ENCODE measurements around the gene ENTPD3.

ENTPD3 gene

DNA sequence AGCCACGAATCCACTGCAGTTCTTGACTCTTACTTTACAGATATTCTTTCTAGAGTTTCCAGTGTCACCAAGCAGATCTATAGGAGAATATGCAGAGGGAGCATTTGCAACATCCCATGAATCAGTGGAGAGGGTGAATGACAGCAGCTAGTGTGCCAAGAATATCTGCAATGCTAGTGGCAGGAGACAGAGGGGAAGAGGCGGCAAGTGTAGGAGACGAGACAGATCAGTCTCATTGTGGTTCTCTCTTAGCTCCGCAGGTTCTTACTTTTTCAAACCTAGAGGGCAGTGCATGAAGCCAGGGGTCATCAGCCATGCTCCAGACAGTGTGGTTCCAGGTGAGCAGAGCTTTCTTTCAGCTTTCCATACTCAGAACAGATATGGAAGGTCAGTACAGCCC, 90.7 kb downstream of the ENTPD3 start:
- peak overlapping the region; percentile 81 for H3K4me3 ChIP-seq (ENCODE audit: low read depth, low read length)
- TF ChIP-seq, protein P1, sequence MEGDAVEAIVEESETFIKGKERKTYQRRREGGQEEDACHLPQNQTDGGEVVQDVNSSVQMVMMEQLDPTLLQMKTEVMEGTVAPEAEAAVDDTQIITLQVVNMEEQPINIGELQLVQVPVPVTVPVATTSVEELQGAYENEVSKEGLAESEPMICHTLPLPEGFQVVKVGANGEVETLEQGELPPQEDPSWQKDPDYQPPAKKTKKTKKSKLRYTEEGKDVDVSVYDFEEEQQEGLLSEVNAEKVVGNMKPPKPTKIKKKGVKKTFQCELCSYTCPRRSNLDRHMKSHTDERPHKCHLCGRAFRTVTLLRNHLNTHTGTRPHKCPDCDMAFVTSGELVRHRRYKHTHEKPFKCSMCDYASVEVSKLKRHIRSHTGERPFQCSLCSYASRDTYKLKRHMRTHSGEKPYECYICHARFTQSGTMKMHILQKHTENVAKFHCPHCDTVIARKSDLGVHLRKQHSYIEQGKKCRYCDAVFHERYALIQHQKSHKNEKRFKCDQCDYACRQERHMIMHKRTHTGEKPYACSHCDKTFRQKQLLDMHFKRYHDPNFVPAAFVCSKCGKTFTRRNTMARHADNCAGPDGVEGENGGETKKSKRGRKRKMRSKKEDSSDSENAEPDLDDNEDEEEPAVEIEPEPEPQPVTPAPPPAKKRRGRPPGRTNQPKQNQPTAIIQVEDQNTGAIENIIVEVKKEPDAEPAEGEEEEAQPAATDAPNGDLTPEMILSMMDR (IDR thresholded peaks at IDR 0.05; ENCODE audit: insufficient read depth, low read depth, low read length, missing control alignments) = no peak
- DNase-seq (ENCODE audit: low read depth) = no peak

Measured in GM12865 (cell line).